ENCODE measurements around the gene CCDC136.

CCDC136 gene

DNA sequence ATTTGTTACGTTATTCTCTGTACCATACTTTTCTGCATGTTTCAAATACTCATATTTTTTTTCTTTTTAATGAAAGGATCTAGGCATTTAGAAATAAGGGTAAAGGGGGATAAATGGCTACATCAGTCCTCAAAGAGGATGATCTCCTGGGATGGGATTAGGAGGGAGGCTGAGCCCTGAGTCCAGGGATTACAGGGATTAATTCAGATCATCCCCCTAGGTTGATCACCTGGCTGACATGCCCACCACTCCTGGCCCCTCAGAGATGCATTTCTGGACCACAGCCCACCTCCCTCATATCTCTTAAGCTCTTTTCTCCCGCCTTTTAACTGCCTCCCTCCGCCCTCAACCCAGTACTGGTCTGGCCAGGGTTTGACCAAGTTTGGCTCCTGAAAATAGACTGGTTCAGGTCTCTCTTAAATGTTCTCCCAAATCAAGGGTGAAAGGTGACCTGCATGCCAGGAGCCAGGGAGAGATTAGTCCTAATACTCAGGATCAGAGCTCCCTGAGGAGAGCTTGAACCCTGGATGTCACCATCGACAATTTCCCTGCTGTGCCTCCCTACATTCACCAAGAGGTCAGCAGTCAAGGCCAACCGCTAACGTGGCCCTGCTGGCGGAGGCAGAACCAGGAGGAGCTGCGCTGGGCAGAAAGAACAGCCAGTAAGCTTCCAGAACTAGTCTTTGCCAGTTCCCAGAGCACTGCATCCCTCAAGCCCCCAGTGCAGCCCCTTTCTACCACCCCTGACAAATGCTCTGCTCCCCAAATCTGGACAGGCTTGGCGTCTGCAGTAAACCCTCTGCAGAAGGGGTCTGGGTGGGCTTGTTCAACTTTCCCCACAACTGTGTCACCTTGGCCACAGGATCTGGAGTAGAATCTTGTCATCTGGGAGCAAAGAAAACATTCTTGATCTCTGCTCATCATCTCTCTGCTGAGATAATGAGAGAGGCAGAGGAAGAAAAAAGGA is 3.0 kb upstream of the CCDC136 start:
- peak overlapping the region; percentile 2 for H3K4me3 Mint-ChIP-seq

DNA sequence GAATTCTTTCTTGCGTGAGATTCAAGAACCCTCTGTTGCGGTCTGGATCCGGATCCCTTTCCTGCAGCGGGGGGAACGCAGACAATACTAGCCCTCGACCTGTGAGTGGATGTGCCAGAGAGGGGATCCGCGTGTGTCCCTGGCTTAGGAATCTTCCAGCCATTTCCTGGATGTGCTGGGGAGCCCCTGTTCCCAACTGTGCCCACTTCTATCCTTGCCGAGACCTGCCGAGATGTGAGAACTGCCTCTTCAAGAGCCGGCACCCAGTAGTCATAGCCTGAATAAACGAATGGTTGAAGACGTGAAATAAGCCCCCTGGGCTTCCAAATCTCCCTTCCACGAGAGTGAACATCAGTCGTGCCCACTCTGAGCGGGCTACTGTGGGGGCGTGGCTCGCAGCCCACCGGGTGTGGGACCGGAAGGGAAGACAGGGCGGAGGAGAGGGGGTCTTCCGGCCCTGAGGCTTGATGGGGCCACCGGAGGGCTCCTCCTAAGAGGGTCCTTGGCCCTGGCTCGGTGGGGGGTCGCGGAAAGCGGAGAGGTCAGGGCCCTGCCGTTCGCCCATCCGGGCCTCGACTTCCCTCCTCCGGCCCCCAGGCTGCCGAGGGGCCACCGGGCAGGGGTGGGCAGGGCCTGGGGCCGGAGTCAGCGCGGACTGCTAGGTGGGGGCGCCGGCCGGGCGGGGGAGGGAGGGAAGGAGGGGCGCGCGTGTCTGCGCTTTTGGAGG is 1.3 kb upstream of the CCDC136 start:
- Mint-ChIP-seq H3K36me3 (ENCODE audit: low read depth) (no peaks in the 10 kb centered on the region), H3K4me3 (peak overlapping the region; percentile 79), H3K27ac (peak overlapping the region; percentile 50), H3K27me3 (ENCODE audit: low read depth) (peaks cover 39% of the 10 kb centered on the region), H3K4me1 (ENCODE audit: low read depth) (peaks cover 10% of the 10 kb centered on the region), H3K9me3 (no peaks in the 10 kb centered on the region)
- no peak for DNase-seq (ENCODE audit: low spot score)

More for the DNA sequence above, 3.0 kb upstream of the CCDC136 start:
- Mint-ChIP-seq H3K27ac (no peak overlapping the region), H3K9me3 (no peaks in the 10 kb centered on the region), H3K4me1 (ENCODE audit: low read depth) (peaks cover 8% of the 10 kb centered on the region), H3K36me3 (ENCODE audit: low read depth) (no peaks in the 10 kb centered on the region), H3K27me3 (ENCODE audit: low read depth) (peaks cover 40% of the 10 kb centered on the region)
- DNase-seq (ENCODE audit: low spot score) = no peak

DNA sequence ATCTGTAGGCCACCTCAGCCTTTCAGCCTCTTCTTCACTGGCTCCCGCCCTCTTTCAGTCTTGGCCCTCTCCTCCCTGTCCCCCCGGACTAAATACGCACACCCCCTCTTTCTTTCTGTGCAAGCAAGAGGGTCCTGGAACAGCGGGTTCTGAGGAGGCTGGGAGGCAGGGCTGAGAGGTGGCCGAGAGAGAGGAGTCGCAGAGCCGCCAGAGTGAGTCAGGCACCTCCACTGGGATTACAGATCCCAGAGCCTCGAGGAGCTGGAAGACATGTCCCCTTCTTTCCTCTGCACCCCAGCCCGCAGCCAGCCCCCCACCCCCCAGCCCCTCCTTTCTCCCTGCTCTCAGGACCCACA is 182 bp downstream of the CCDC136 start:
- no peaks in the 10 kb centered on the region for H3K9me3 Mint-ChIP-seq
- no peak for DNase-seq (ENCODE audit: low spot score)
- peaks cover 10% of the 10 kb centered on the region for H3K4me1 Mint-ChIP-seq (ENCODE audit: low read depth)
- no peak overlapping the region for H3K27ac Mint-ChIP-seq
- H3K27me3 Mint-ChIP-seq (ENCODE audit: low read depth) = peaks cover 29% of the 10 kb centered on the region
- H3K36me3 Mint-ChIP-seq (ENCODE audit: low read depth) = no peaks in the 10 kb centered on the region
- H3K4me3 Mint-ChIP-seq = peak overlapping the region; percentile 79

DNA sequence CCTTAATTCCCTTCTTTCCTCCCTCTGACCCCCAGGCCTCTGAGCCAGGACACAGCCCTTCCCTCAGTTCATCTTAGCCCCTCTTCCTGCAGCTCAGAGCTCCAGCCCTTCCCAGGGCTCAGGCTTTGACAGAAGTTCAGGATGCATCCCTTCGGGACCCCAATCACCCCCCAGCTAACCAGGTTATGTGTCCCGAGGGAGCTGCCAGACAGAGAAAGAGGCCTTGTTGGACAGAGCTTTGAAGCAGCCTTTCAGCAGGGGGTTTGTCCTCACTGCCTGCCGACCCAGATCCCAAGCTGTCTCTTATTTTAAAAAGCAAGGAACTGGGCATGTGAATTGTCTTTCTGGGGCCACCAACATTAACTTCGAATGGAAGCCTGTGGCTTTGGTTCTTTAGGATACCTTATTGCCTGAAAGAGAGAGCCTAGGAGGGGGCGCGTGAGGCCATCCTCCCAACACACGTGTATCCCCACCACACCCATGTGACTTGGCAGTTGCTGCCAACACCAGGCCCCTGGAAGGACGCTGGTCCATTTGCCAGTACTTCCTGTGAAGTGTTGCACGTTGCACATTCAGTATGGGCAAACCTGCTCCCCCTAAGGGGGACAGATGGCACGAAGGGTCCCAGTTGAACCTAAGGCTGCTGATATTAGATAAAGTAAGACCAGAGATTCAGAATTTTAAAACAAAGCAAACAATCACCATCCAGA is 858 bp downstream of the CCDC136 start:
- peaks cover 6% of the 10 kb centered on the region for H3K4me1 Mint-ChIP-seq (ENCODE audit: low read depth)
- peaks cover 25% of the 10 kb centered on the region for H3K27me3 Mint-ChIP-seq (ENCODE audit: low read depth)
- H3K9me3 Mint-ChIP-seq = no peaks in the 10 kb centered on the region
- H3K27ac Mint-ChIP-seq = no peak overlapping the region
- H3K36me3 Mint-ChIP-seq (ENCODE audit: low read depth) = no peaks in the 10 kb centered on the region
- DNase-seq (ENCODE audit: low spot score) = no peak
- peak overlapping the region; percentile 56 for H3K4me3 Mint-ChIP-seq

GRCh38 chr7:128793181-128793547 is 1.4 kb downstream of the CCDC136 start:
- Mint-ChIP-seq H3K4me3 (no peak overlapping the region), H3K36me3 (ENCODE audit: low read depth) (no peaks in the 10 kb centered on the region), H3K4me1 (ENCODE audit: low read depth) (peaks cover 6% of the 10 kb centered on the region), H3K27ac (no peak overlapping the region), H3K9me3 (no peaks in the 10 kb centered on the region), H3K27me3 (ENCODE audit: low read depth) (peaks cover 22% of the 10 kb centered on the region)
- no peak for DNase-seq (ENCODE audit: low spot score)

DNA sequence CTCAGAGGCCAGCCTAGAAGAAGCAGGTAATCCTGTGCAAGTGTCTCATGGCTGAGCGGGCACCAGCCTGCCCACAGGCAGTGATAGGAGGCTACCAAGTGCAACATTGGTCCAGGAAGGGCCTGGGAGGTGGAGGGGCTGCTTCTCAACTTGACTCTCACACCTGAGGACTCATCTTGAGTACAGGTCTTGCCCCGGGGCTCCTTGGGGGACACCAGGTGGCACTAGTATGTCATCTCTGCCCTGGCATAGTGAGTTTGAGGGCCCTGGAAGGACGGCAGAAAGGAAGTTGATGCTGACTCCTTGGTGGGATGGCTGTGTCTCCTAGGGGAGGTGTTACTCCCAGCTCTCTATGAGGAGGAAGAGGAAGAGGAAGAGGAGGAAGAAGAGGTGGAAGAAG is 2.3 kb downstream of the CCDC136 start:
- Mint-ChIP-seq H3K27me3 (ENCODE audit: low read depth) (peaks cover 15% of the 10 kb centered on the region), H3K36me3 (ENCODE audit: low read depth) (no peaks in the 10 kb centered on the region), H3K27ac (no peak overlapping the region), H3K9me3 (no peaks in the 10 kb centered on the region), H3K4me1 (ENCODE audit: low read depth) (peaks cover 6% of the 10 kb centered on the region), H3K4me3 (no peak overlapping the region)
- DNase-seq (ENCODE audit: low spot score) = no peak

DNA sequence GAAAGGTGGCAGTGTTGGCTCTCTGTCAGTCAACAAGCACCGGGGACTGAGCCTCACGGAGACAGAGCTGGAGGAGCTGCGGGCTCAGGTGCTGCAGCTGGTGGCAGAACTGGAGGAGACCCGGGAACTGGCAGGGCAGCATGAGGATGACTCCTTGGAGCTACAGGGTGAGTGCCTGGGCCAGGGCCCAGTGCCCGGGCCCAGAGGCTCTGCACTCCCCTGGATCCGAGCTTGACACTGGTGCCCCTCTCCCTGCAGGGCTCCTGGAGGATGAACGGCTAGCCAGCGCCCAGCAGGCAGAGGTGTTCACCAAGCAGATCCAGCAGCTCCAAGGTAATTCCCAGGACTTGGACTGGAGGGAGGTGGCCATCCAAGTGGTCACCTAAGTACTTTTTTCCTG is 2.7 kb downstream of the CCDC136 start:
- no peaks in the 10 kb centered on the region for H3K36me3 Mint-ChIP-seq (ENCODE audit: low read depth)
- no peak overlapping the region for H3K4me3 Mint-ChIP-seq
- H3K27me3 Mint-ChIP-seq (ENCODE audit: low read depth) = peaks cover 11% of the 10 kb centered on the region
- H3K27ac Mint-ChIP-seq = no peak overlapping the region
- H3K4me1 Mint-ChIP-seq (ENCODE audit: low read depth) = peaks cover 6% of the 10 kb centered on the region
- no peak for DNase-seq (ENCODE audit: low spot score)
- no peaks in the 10 kb centered on the region for H3K9me3 Mint-ChIP-seq

DNA sequence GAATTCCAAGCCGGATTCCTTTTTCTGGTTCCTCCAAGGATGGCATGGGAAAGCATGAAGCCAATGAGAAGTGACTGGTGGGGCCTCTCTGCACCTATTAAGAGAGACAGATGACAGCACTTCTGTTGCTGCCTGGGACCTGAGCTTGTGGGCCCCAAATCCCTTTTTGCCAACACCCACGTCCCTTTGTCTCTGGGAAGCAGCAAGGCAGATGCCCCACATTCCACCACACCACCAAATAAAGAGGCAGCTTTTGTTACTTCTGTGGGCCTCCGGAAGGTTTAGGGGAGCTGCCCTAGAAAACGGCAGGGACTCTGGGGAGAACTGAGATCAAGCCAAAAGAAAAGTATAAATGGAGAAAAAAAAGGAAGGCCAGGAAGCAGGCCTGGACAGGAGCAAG is 3.4 kb downstream of the CCDC136 start:
- no peak overlapping the region for H3K4me3 Mint-ChIP-seq
- H3K9me3 Mint-ChIP-seq = no peaks in the 10 kb centered on the region
- DNase-seq (ENCODE audit: low spot score) = no peak
- H3K27me3 Mint-ChIP-seq (ENCODE audit: low read depth) = peaks cover 4% of the 10 kb centered on the region
- no peaks in the 10 kb centered on the region for H3K36me3 Mint-ChIP-seq (ENCODE audit: low read depth)
- no peak overlapping the region for H3K27ac Mint-ChIP-seq
- peaks cover 6% of the 10 kb centered on the region for H3K4me1 Mint-ChIP-seq (ENCODE audit: low read depth)

GRCh38 chr7:128796327-128796726 is 4.6 kb downstream of the CCDC136 start:
- Mint-ChIP-seq H3K4me1 (ENCODE audit: low read depth) (peaks cover 4% of the 10 kb centered on the region), H3K27ac (no peak overlapping the region), H3K4me3 (no peak overlapping the region), H3K27me3 (ENCODE audit: low read depth) (no peaks in the 10 kb centered on the region), H3K36me3 (ENCODE audit: low read depth) (no peaks in the 10 kb centered on the region), H3K9me3 (no peaks in the 10 kb centered on the region)
- DNase-seq (ENCODE audit: low spot score) = no peak

DNA sequence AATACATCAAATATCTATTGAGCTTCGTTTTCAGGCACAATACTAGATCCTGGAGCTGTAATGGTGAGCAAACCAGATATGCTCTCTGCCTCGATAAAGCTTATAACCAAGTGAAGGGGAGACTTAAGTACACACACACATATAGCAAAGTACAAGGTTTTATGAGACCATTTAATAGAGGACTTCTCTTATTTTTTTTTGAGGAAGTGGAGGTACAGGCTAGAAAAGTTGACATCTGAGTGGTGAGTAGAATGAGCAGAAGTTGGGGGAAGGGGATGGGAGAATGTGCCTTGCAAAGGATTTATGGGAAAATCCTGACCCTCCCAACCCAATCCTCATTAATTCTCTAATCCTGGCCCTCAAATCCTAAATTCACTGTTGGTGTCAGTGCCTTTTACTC is 7.7 kb downstream of the CCDC136 start:
- Mint-ChIP-seq H3K27ac (no peak overlapping the region), H3K36me3 (ENCODE audit: low read depth) (no peaks in the 10 kb centered on the region), H3K4me1 (ENCODE audit: low read depth) (no peaks in the 10 kb centered on the region), H3K4me3 (no peak overlapping the region), H3K9me3 (no peaks in the 10 kb centered on the region), H3K27me3 (ENCODE audit: low read depth) (no peaks in the 10 kb centered on the region)
- DNase-seq (ENCODE audit: low spot score) = no peak

DNA sequence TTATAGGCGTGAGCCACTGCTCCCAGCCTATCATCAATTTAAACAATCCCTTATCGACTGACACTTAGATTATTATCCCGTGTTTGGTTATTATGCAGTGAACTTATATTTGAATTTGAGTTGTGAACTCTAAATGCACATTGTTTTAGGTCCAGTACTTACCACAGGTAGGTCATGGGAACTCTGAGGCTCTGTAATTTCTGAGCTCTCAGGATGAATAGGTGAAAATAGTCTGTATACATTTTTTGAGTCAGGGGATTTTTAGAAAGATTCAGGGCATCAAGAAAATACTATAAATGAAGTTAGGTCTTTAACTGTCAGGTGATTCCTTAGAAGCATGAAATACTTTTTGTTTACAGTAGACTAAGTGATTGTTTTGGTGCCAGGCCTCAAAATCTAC is 8.8 kb downstream of the CCDC136 start:
- no peaks in the 10 kb centered on the region for H3K36me3 Mint-ChIP-seq (ENCODE audit: low read depth)
- H3K27me3 Mint-ChIP-seq (ENCODE audit: low read depth) = no peaks in the 10 kb centered on the region
- H3K4me1 Mint-ChIP-seq (ENCODE audit: low read depth) = no peaks in the 10 kb centered on the region
- H3K9me3 Mint-ChIP-seq = no peaks in the 10 kb centered on the region
- H3K27ac Mint-ChIP-seq = no peak overlapping the region
- no peak for DNase-seq (ENCODE audit: low spot score)
- no peak overlapping the region for H3K4me3 Mint-ChIP-seq

- Mint-ChIP-seq H3K4me1 (ENCODE audit: low read depth) (no peaks in the 10 kb centered on the region), H3K27ac (no peak overlapping the region), H3K36me3 (ENCODE audit: low read depth) (no peaks in the 10 kb centered on the region), H3K9me3 (no peaks in the 10 kb centered on the region), H3K4me3 (no peak overlapping the region), H3K27me3 (ENCODE audit: low read depth) (no peaks in the 10 kb centered on the region)
- no peak for DNase-seq (ENCODE audit: low spot score)
These were observed 9.2 kb downstream of the CCDC136 start for GRCh38 chr7:128801003-128801402.

DNA sequence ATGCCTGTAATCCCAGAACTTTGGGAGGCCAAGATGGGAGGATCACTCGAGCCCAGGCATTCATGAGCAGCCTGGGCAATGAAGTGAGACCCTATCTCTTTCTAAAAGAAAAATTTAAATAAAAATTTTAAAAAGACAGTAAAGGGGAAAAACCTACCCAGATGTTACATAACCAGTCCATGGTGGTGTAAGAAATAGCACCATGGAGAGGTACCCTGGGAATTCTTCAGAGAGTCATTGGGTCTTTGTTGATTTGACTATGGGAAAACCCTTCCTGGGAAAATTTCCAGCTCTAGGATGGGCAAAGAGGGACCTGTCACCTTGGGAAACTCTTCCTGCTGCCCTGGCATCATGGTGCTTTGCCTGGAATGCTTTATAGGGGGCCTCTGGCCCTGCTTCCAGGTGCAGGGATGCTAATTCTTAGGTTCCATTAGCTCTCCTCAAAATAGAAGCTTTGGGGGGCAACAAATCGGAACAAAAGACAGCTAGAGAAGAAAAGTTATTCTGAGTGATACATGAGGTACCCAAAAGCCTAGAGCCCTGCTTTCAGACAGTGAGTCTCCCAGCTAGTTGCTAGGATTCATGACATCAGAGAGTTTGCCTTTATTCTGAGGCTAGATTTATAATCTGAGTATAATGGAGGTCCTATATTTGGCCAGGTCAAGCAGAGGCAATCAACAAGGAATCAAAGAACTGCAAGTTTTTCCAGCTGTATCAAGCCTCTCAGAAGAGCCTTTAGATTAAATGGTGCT is 10.1 kb downstream of the CCDC136 start:
- H3K27ac Mint-ChIP-seq = no peak overlapping the region
- H3K9me3 Mint-ChIP-seq = no peaks in the 10 kb centered on the region
- no peaks in the 10 kb centered on the region for H3K4me1 Mint-ChIP-seq (ENCODE audit: low read depth)

More for the DNA sequence above, 10.1 kb downstream of the CCDC136 start:
- no peak for DNase-seq (ENCODE audit: low spot score)
- Mint-ChIP-seq H3K4me3 (no peak overlapping the region), H3K27me3 (ENCODE audit: low read depth) (no peaks in the 10 kb centered on the region), H3K36me3 (ENCODE audit: low read depth) (no peaks in the 10 kb centered on the region)

All from T-helper 2 cell treated with Interferon-gamma antibody and Interleukin-4, amounts not matched to agents 5 μg/mL and 100 μg/mL, for 36 hours (primary cell).